BLaER1 (cell line): Measurements from ENCODE around the gene PSMB10.

Experiments
- H3K27ac ChIP-seq: shearing (Covaris generic); formaldehyde crosslinking; 2 replicates; pipeline ENCODE4 v1.8.1; 2022
- H3K27me3 ChIP-seq: shearing (Covaris generic); formaldehyde crosslinking; 2 replicates; pipeline ENCODE4 v1.8.1; 2022
- H3K36me3 ChIP-seq: shearing (Covaris generic); formaldehyde crosslinking; 2 replicates; pipeline ENCODE4 v1.8.1; 2022
- H3K4me1 ChIP-seq: shearing (Covaris generic); formaldehyde crosslinking; 2 replicates; pipeline ENCODE4 v1.8.1; 2022
- H3K4me2 ChIP-seq: shearing (Covaris generic); formaldehyde crosslinking; 2 replicates; pipeline ENCODE4 v1.8.1; 2022
- H3K4me3 ChIP-seq: shearing (Covaris generic); formaldehyde crosslinking; 2 replicates; pipeline ENCODE4 v1.8.1; 2022
- H3K9ac ChIP-seq: shearing (Covaris generic); formaldehyde crosslinking; 2 replicates; pipeline ENCODE4 v1.8.1; 2022
- H3K9me3 ChIP-seq: shearing (Covaris generic); formaldehyde crosslinking; 2 replicates; pipeline ENCODE4 v1.8.1; 2022
- H4K20me1 ChIP-seq: shearing (Covaris generic); formaldehyde crosslinking; 2 replicates; pipeline ENCODE4 v1.8.1; 2022
- Cebpa-rat ChIP-seq: shearing (Covaris generic); IDR thresholded peaks from 2 replicates; pipeline ENCODE4 v1.8.1; 2022

The PSMB10 gene

DNA sequence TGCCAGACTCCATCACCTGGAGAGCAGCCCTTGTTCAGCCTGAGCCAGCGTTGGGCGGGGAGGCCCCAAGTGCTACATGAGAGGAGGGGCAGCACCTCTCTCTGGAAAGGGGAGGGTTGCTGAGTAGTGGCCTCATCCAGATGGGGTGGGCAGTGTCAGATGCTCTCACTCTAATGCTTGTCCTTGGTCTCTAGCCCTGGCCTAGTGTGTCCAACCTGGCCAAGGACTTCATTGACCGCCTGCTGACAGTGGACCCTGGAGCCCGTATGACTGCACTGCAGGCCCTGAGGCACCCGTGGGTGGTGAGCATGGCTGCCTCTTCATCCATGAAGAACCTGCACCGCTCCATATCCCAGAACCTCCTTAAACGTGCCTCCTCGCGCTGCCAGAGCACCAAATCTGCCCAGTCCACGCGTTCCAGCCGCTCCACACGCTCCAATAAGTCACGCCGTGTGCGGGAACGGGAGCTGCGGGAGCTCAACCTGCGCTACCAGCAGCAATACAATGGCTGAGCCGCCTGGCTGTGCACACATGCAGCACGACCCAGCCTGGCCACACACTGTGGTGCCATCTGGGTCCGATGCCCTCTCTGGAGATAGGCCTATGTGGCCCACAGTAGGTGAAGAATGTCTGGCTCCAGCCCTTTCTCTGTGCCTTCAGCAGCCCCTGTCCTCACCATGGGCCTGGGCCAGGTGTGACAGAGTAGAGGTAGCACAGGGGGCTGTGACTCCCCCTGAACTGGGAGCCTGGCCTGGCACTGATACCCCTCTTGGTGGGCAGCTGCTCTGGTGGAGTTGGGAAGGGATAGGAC lies 9.3 kb downstream of the PSMB10 start:
- no peak for TF ChIP-seq Cebpa-rat
- peak overlapping the region; percentile 73 for H3K9ac ChIP-seq

DNA sequence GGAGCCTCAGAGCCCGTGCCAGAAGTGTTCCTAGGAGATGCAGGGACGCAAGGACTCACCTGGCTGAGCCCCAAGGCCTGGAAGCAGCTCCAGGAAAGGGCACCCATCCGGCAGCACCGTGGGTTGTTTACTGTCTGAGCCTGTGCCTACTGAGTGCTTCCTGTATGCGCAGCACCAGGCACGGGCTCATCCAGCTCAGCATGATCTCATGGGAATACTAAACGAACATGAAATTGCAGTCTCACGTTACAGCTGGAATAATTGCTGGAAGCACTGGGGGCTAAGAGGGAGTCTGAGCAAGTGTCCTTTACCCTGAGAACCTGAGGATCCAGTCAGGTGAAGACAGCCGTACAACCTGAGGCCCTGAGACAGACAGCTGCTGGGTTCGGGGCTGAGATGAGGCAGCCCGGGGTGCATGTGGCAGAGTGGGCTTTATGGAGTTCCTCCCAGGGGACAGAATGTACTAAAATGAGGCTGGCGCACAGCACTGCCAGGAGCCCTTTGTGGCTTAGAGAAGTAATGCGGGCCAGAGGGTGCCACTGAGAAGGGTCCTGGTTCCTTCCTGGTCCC lies 10.4 kb downstream of the PSMB10 start:
- Histone ChIP-seq H3K4me1 (peaks cover 87% of the 10 kb centered on the region), H4K20me1 (peaks cover 83% of the 10 kb centered on the region), H3K27me3 (no peaks in the 10 kb centered on the region), H3K36me3 (peaks cover 64% of the 10 kb centered on the region), H3K4me3 (peak overlapping the region; percentile 47), H3K9me3 (no peaks in the 10 kb centered on the region), H3K9ac (peak overlapping the region; percentile 73), H3K4me2 (peak overlapping the region; percentile 91), H3K27ac (peak overlapping the region; percentile 82)
- TF ChIP-seq Cebpa-rat: no peak

More for the DNA sequence above, 9.3 kb downstream of the PSMB10 start:
- H3K4me2 ChIP-seq: peak overlapping the region; percentile 91
- H3K4me1 ChIP-seq: peaks cover 77% of the 10 kb centered on the region
- H3K36me3 ChIP-seq: peaks cover 70% of the 10 kb centered on the region
- H3K27ac ChIP-seq: peak overlapping the region; percentile 82
- H3K4me3 ChIP-seq: peak overlapping the region; percentile 47; the same call in 1 of the 2 replicates
- H3K27me3 ChIP-seq: no peaks in the 10 kb centered on the region
- no peaks in the 10 kb centered on the region for H3K9me3 ChIP-seq
- H4K20me1 ChIP-seq: peaks cover 82% of the 10 kb centered on the region

DNA sequence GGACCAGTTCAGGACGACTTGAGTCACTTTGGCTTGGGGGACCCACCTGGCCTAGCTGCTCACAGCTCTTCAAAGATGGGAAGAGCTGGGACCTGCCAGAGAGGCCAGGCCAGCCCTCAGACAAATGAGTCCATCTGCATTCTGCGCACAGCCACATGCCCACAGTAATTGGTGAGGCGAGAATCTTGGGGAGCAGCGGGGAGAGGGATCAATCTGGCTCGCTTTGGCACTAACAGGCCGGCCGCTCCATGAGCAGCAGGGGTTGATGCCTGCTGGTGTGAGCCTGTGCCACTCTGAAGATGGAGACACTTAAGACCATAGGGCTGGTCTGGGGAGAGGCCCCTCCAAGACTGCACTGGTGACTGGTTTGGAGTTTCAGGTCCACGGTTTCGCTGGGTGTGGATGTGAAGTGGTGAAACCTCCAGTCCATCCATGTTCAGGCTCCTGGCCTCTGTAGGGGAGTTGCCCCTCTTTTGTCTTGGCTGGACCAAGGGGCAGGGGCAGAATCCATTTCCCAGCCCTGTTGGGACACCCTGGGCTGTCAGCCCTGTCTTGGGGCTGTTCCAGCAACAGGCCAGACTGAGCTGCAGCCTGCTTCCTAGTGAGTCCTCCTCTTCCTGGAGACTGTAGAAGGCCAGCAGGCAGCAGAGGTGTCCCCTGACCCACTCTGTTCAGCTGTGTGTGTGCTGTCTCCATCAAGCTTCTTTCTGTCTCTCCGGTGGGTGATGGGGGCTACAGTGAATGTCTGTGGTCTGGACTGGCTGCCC lies 12.3 kb downstream of the PSMB10 start:
- H3K4me1 ChIP-seq: peaks cover 99% of the 10 kb centered on the region
- peak overlapping the region; percentile 91 for H3K4me2 ChIP-seq
- H3K4me3 ChIP-seq: no peak overlapping the region
- H3K9me3 ChIP-seq: no peaks in the 10 kb centered on the region
- H3K27me3 ChIP-seq: no peaks in the 10 kb centered on the region
- H3K36me3 ChIP-seq: peaks cover 53% of the 10 kb centered on the region
- no peak for TF ChIP-seq Cebpa-rat
- no peak overlapping the region for H3K9ac ChIP-seq
- peaks cover 97% of the 10 kb centered on the region for H4K20me1 ChIP-seq
- peak overlapping the region; percentile 68 for H3K27ac ChIP-seq

DNA sequence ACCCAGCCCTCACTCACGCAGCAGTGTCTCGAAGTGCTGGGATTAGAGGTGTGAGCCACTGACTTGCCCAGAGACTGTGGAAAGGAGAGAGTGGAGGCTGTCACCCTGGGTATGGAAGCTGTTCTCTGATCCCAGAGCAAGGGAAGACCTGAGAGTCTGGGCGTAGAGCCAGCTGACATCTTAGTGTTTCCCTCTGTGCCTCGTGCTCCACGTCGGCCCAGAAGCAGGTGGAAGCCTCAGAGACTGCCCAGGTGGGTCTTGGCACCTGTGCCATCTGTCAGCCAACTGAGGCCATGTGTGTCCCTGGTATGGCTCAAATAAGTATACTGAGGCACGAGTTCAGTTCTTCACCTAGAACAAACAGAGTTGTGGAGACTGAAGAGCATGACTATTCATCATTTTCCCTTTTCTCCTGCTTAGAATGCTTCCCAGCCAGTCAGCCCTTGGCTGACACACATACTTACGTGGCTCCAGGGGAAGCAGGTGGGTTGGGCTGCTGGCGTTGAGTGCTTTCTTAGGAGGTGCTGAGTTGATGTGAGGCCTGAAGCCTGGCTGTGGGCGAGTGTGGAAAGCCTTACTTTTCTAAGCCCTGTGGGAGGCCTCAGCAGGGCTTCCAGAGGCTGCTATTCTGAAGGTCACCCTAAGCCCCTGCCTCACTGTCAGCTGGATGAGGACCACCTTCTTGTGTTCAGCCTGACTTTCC lies 13.1 kb downstream of the PSMB10 start:
- no peaks in the 10 kb centered on the region for H3K27me3 ChIP-seq
- peaks cover 97% of the 10 kb centered on the region for H3K4me1 ChIP-seq
- H3K4me2 ChIP-seq: peak overlapping the region; percentile 91; the same call in 1 of the 2 replicates
- peak overlapping the region; percentile 68; the same call in 1 of the 2 replicates for H3K27ac ChIP-seq
- H3K36me3 ChIP-seq: peaks cover 53% of the 10 kb centered on the region
- H3K9ac ChIP-seq: no peak overlapping the region
- no peak for TF ChIP-seq Cebpa-rat
- no peaks in the 10 kb centered on the region for H3K9me3 ChIP-seq
- H3K4me3 ChIP-seq: no peak overlapping the region
- peaks cover 96% of the 10 kb centered on the region for H4K20me1 ChIP-seq

DNA sequence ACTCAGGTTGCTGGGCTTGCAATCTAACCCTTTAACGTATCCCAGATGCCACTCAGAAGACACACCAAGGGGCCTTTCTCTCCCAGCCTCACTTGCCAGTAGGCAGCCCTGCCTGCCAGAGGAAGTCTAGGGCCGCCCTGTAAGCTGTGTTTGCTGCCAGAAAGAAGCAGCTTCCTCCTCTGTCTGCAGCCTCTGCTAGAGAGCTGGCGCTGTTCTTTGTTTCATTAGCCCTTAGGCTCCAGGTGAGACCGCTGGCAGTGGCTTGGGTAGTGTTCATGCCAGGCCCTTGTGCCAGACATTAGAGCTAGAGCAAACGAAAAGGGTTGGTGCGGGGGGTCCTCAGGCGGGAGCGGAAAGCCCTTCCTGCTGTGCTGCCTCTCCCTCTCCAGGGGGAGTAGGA lies 13.9 kb downstream of the PSMB10 start:
- Histone ChIP-seq H3K9me3 (no peaks in the 10 kb centered on the region), H3K4me2 (peak overlapping the region; percentile 56; the same call in 1 of the 2 replicates), H4K20me1 (peaks cover 97% of the 10 kb centered on the region), H3K9ac (no peak overlapping the region), H3K27me3 (no peaks in the 10 kb centered on the region), H3K4me1 (peaks cover 89% of the 10 kb centered on the region), H3K4me3 (no peak overlapping the region), H3K27ac (peak overlapping the region; percentile 18; the same call in 1 of the 2 replicates), H3K36me3 (peaks cover 52% of the 10 kb centered on the region)
- TF ChIP-seq Cebpa-rat: no peak

GRCh38 chr16:67922221-67922620 lies 14.4 kb downstream of the PSMB10 start:
- no peaks in the 10 kb centered on the region for H3K9me3 ChIP-seq
- peak overlapping the region; percentile 18; the same call in 1 of the 2 replicates for H3K27ac ChIP-seq
- H3K9ac ChIP-seq: peak overlapping the region; percentile 2; the same call in 1 of the 2 replicates
- H3K4me1 ChIP-seq: peaks cover 89% of the 10 kb centered on the region
- peaks cover 52% of the 10 kb centered on the region for H3K36me3 ChIP-seq
- peaks cover 97% of the 10 kb centered on the region for H4K20me1 ChIP-seq
- no peak for TF ChIP-seq Cebpa-rat
- H3K4me3 ChIP-seq: no peak overlapping the region
- no peaks in the 10 kb centered on the region for H3K27me3 ChIP-seq
- peak overlapping the region; percentile 56 for H3K4me2 ChIP-seq

DNA sequence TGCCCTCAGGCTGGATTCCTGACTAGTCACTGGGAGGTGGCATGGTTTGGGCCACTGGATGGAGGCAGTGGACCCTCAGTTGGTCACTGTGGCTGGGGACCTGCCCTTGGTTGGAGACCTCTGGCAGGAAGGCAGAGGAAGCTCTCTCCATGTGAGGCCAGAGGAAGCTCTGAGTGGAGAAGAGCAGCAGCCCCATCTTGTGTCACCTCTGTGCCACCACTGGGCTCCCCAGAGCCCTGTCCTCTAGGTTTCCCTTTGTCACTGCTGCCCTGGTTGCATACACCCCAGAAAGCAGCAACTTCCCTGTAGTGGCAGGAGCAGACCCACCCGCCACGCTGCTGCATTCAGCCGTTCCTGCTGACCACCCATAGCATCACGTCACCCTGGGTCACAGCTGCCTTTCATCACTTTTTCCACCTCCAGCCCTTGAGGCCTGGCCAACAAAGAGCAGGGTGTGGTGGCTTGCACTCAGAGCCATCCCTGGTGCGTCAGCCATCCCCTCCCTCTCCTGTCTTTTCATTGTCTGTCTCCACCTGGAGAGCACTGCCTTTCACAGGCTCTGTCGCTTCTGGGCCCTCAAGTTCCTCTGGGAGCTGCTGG lies 16.9 kb downstream of the PSMB10 start:
- H3K27me3 ChIP-seq: no peaks in the 10 kb centered on the region
- H4K20me1 ChIP-seq: peaks cover 99% of the 10 kb centered on the region
- no peaks in the 10 kb centered on the region for H3K9me3 ChIP-seq
- no peak overlapping the region for H3K4me3 ChIP-seq
- TF ChIP-seq Cebpa-rat: no peak
- peaks cover 74% of the 10 kb centered on the region for H3K36me3 ChIP-seq
- peak overlapping the region; percentile 32; the same call in 1 of the 2 replicates for H3K27ac ChIP-seq
- H3K4me2 ChIP-seq: 0 out of 2 replicates have a peak overlapping the region, but pooled peaks have one; percentile 14
- peaks cover 66% of the 10 kb centered on the region for H3K4me1 ChIP-seq
- 0 out of 2 replicates have a peak overlapping the region, but pooled peaks have one; percentile 38 for H3K9ac ChIP-seq

GRCh38 chr16:67917852-67918236 lies 18.8 kb downstream of the PSMB10 start:
- H3K27me3 ChIP-seq: no peaks in the 10 kb centered on the region
- H3K27ac ChIP-seq: no peak overlapping the region
- no peak for TF ChIP-seq Cebpa-rat
- peak overlapping the region; percentile 35; the same call in 1 of the 2 replicates for H3K9ac ChIP-seq
- H3K36me3 ChIP-seq: peaks cover 74% of the 10 kb centered on the region
- no peak overlapping the region for H3K4me2 ChIP-seq
- H3K4me3 ChIP-seq: no peak overlapping the region
- H4K20me1 ChIP-seq: peaks cover 89% of the 10 kb centered on the region
- peaks cover 48% of the 10 kb centered on the region for H3K4me1 ChIP-seq
- no peaks in the 10 kb centered on the region for H3K9me3 ChIP-seq
